PFSK-1 (cell line): ENCODE results near the gene PRAME.

Experiments
- FOXP2 ChIP-seq: optimal IDR thresholded peaks from 2 replicates; pipeline ENCODE3; 2011; ENCODE audit warnings: borderline replicate concordance, control low read depth, inconsistent platforms; ENCODE audit not compliant: insufficient read depth; ENCODE audit errors: extremely low read length, extremely low read depth
- POLR2AphosphoS5 ChIP-seq: IDR thresholded peaks from 2 replicates; pipeline ENCODE4 v1.6.1; 2012; ENCODE audit warnings: low read depth, mild to moderate bottlenecking, control low read depth, low read length, moderate library complexity
- SIN3A ChIP-seq: IDR thresholded peaks from 2 replicates; pipeline ENCODE4 v1.6.1; 2012; ENCODE audit warnings: mild to moderate bottlenecking, low read length, moderate library complexity, borderline replicate concordance; ENCODE audit not compliant: insufficient read depth
- TAF1 ChIP-seq: IDR thresholded peaks from 2 replicates; pipeline ENCODE4 v1.6.1; 2012; ENCODE audit warnings: low read length, control low read depth, borderline replicate concordance; ENCODE audit not compliant: insufficient read depth
- TF ChIP-seq, protein P1 (sequence below), 2 experiments: IDR thresholded peaks; 2 replicates each; pipeline versions ENCODE4 v1.6.1 to v1.8.0; 2011 to 2012; ENCODE audit warnings: low read depth in 2 of 2, low read length in 2 of 2, control low read depth in 1 of 2, inconsistent platforms in 1 of 2, mild to moderate bottlenecking in 1 of 2, moderate library complexity in 1 of 2; ENCODE audit not compliant: insufficient read depth in 1 of 2

PRAME gene

DNA sequence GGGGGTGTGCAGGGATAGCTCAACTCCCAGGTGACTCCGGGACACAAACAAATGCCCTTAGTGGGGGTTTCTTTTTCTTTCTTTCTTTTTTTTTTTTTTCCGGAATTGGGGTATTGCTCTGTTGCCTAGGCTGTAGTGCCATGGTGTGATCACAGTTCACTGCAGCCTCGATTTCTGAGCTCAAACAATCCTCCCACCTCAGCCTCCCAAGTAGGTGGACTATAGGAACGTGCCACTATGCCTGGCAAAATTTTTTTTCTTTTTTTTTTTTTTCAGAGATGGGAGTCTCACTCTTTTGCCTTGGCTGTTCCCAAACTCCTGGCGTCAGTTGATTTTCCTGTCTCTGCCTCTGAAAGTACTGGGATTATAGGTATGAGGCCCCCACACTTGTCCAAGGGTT, 25.2 kb downstream of the PRAME start:
- TF ChIP-seq FOXP2 = no peak
- TF ChIP-seq TAF1 = no peak
- TF ChIP-seq POLR2AphosphoS5 = no peak
- TF ChIP-seq SIN3A = no peak
- TF ChIP-seq, protein P1, sequence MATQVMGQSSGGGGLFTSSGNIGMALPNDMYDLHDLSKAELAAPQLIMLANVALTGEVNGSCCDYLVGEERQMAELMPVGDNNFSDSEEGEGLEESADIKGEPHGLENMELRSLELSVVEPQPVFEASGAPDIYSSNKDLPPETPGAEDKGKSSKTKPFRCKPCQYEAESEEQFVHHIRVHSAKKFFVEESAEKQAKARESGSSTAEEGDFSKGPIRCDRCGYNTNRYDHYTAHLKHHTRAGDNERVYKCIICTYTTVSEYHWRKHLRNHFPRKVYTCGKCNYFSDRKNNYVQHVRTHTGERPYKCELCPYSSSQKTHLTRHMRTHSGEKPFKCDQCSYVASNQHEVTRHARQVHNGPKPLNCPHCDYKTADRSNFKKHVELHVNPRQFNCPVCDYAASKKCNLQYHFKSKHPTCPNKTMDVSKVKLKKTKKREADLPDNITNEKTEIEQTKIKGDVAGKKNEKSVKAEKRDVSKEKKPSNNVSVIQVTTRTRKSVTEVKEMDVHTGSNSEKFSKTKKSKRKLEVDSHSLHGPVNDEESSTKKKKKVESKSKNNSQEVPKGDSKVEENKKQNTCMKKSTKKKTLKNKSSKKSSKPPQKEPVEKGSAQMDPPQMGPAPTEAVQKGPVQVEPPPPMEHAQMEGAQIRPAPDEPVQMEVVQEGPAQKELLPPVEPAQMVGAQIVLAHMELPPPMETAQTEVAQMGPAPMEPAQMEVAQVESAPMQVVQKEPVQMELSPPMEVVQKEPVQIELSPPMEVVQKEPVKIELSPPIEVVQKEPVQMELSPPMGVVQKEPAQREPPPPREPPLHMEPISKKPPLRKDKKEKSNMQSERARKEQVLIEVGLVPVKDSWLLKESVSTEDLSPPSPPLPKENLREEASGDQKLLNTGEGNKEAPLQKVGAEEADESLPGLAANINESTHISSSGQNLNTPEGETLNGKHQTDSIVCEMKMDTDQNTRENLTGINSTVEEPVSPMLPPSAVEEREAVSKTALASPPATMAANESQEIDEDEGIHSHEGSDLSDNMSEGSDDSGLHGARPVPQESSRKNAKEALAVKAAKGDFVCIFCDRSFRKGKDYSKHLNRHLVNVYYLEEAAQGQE (IDR thresholded peaks at IDR 0.05; ENCODE audit: insufficient read depth in 1 of 2, low read depth in 2 of 2, low read length in 2 of 2) = no peak

- TF ChIP-seq, protein P1 (IDR thresholded peaks at IDR 0.05; ENCODE audit: insufficient read depth in 1 of 2, low read depth in 2 of 2, low read length in 2 of 2) = no peak
- TF ChIP-seq FOXP2 (no peak), SIN3A (no peak), TAF1 (no peak), POLR2AphosphoS5 (no peak)
Observed at GRCh38 chr22:22533417-22533816, 25.6 kb downstream of the PRAME start.

DNA sequence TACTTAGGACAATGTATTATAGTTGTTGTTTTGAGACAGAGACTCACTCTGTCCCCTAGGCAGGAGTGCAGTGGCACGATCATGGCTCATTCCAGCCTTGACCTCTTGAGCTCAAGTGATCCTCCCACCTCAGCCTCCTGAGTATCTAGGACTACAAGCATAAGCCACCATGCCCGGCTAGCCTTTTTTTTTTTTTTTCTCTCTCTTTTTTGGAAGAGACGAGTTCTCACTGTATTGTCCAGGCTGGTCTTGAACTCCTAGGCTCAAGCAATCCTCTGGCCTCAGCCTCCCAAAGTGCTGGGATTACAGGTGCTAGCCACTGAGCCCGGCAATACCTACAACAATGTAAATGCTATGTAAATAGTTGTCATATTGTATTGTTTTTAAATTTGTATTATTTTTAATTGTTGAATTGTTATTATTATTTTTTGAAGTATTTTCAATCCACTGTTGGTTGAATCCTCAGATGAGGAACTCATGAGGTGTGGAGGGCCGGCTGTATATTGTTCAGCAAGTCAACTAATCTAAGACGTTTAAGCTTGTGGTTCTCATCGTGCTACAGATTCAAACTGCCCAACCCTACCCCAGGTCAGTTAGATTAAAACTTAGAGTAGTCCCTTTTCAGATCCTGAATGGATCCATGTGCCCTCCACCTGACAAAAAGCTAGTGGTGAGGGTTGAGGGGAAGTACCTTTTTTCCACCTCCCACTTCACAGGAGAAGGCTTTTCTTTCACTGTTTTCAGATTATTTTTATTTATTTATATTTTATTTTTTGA, 27.1 kb downstream of the PRAME start:
- TF ChIP-seq FOXP2 (no peak), SIN3A (no peak), POLR2AphosphoS5 (no peak), TAF1 (no peak)
- TF ChIP-seq, protein P1 (IDR thresholded peaks at IDR 0.05; ENCODE audit: insufficient read depth in 1 of 2, low read depth in 2 of 2, low read length in 2 of 2) = no peak

DNA sequence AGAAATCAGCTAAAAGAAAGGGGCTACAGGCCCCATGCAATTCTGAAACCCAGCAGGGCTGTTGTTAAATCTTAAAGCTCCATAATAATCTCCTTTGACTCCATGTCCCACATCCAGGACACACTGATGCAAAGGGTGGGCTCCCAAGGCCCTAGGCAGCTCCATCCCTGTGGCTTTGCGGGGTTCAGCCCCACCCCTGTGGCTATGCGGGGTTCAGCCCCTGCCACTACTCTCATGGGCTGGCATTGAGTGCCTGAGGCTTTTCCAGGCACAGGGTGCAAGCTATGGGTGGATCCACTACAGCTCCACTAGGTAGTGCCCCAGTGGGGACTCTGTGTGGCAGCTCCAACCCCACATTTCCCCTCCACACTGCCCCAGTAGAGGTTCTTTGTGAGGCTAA, 30.3 kb downstream of the PRAME start:
- TF ChIP-seq POLR2AphosphoS5 (no peak), TAF1 (no peak), SIN3A (no peak), FOXP2 (no peak)
- TF ChIP-seq, protein P1 (IDR thresholded peaks at IDR 0.05; ENCODE audit: insufficient read depth in 1 of 2, low read depth in 2 of 2, low read length in 2 of 2) = no peak

DNA sequence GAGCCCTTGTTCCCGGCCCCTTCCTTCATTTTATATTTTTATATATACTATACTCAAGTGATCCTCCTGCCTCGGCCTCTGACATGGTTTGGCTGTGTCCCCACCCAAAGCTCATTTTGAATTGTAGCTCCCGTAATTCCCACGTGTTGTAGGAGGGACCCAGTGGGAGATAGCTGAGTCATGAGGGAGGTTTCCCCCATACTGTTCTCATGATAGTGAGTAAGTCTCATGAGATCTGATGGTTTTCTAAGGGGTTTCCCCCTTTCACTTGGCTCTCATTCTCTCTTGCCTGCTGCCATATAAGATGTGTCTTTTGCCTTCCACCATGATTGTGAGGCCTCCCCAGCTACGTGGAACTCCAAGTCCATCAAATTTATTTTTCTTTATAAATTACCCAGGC, 31.8 kb downstream of the PRAME start:
- TF ChIP-seq, protein P1 (IDR thresholded peaks at IDR 0.05; ENCODE audit: insufficient read depth in 1 of 2, low read depth in 2 of 2, low read length in 2 of 2) = no peak
- TF ChIP-seq FOXP2 (no peak), POLR2AphosphoS5 (no peak), SIN3A (no peak), TAF1 (no peak)
